ENCODE measurements around the gene PIK3C2A. TPM values are rescaled to one million over a fixed set of nuclear protein-coding genes. Genes with fewer than 3 reads are reported as not detected.

The PIK3C2A gene
- total RNA-seq, 2 donors from 2014 or later, result 108 to 109 TPM

DNA sequence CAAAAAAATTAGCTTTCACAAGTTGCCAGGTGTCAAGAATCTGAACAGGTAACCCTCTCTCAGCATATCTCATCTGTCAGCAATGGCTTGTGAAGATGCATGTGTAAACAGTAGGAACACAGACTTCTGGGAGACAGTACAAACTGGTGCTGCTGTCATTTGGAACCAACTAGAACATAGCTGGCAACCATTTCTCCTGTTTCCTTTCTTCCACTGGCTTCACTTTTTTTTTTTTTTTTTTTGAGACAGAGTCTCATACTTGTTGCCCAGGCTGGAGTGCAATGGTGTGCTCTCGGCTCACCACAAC, 2.1 kb upstream of the PIK3C2A start:
- Histone ChIP-seq H3K4me1 (ENCODE audit: control insufficient read depth, insufficient read depth, low read length) (peaks cover 6% of the 10 kb centered on the region), H3K4me3 (ENCODE audit: low read length) (peak overlapping the region; percentile 97), H3K27me3 (ENCODE audit: control insufficient read depth, insufficient read depth, low read length, poor library complexity, severe bottlenecking) (no peaks in the 10 kb centered on the region), H3K9me3 (ENCODE audit: control insufficient read depth, low read length) (peaks cover 12% of the 10 kb centered on the region), H3K9ac (ENCODE audit: extremely low read depth, low read length, poor library complexity, severe bottlenecking) (peak overlapping the region; percentile 21), H3K27ac (ENCODE audit: low read depth, low read length) (peak overlapping the region; percentile 96), H3K36me3 (ENCODE audit: control insufficient read depth, insufficient read depth, low read length) (peaks cover 17% of the 10 kb centered on the region)
- Mint-ChIP-seq H3K36me3 (ENCODE audit: low read depth) (peaks cover 26% of the 10 kb centered on the region), H3K4me3 (peak overlapping the region; percentile 90), H3K4me1 (peaks cover 22% of the 10 kb centered on the region), H3K27ac (no peak overlapping the region), H3K9me3 (peaks cover 9% of the 10 kb centered on the region), H3K27me3 (ENCODE audit: insufficient read depth) (no peaks in the 10 kb centered on the region)
- WGBS, 2 experiments (ENCODE audit: insufficient coverage in 1 of 2, insufficient read length in 1 of 2), result 95% methylated on average over 1 of the region's 1 CpG; no CpG with 5 or more reads in 1 of the 2 experiments
- no peak for TF ChIP-seq CTCF (conservative IDR thresholded peaks at IDR 0.05)
- DNase-seq, result no peak

- peak; percentile 94 for DNase-seq
- WGBS, 2 experiments (ENCODE audit: insufficient coverage in 1 of 2, insufficient read length in 1 of 2), result 0 to 2% methylated on average over 11 to 25 of the region's 26 CpGs
- Histone ChIP-seq H3K9me3 (ENCODE audit: control insufficient read depth, low read length) (no peaks in the 10 kb centered on the region), H3K36me3 (ENCODE audit: control insufficient read depth, insufficient read depth, low read length) (peaks cover 21% of the 10 kb centered on the region), H3K4me1 (ENCODE audit: control insufficient read depth, insufficient read depth, low read length) (peaks cover 6% of the 10 kb centered on the region), H3K27ac (ENCODE audit: low read depth, low read length) (peak overlapping the region; percentile 96), H3K9ac (ENCODE audit: extremely low read depth, low read length, poor library complexity, severe bottlenecking) (peak overlapping the region; percentile 96), H3K27me3 (ENCODE audit: control insufficient read depth, insufficient read depth, low read length, poor library complexity, severe bottlenecking) (no peaks in the 10 kb centered on the region), H3K4me3 (ENCODE audit: low read length) (peak overlapping the region; percentile 97)
- H3K36me3 Mint-ChIP-seq (ENCODE audit: low read depth), result peaks cover 24% of the 10 kb centered on the region
- H3K27me3 Mint-ChIP-seq (ENCODE audit: insufficient read depth), result no peaks in the 10 kb centered on the region
- no peak for TF ChIP-seq CTCF (conservative IDR thresholded peaks at IDR 0.05)
- H3K9me3 Mint-ChIP-seq, result no peaks in the 10 kb centered on the region
- H3K27ac Mint-ChIP-seq, result peak overlapping the region; percentile 98
- H3K4me1 Mint-ChIP-seq, result peaks cover 23% of the 10 kb centered on the region
- peak overlapping the region; percentile 90 for H3K4me3 Mint-ChIP-seq
Measured at GRCh38 chr11:17208257-17208999, 642 bp upstream of the PIK3C2A start.

GRCh38 chr11:17206463-17206862, 1.3 kb downstream of the PIK3C2A start:
- H3K4me1 Mint-ChIP-seq, result peaks cover 25% of the 10 kb centered on the region
- no peaks in the 10 kb centered on the region for H3K27me3 Mint-ChIP-seq (ENCODE audit: insufficient read depth)
- Histone ChIP-seq H3K9ac (ENCODE audit: extremely low read depth, low read length, poor library complexity, severe bottlenecking) (peak overlapping the region; percentile 96), H3K4me3 (ENCODE audit: low read length) (peak overlapping the region; percentile 97), H3K27ac (ENCODE audit: low read depth, low read length) (no peak overlapping the region), H3K4me1 (ENCODE audit: control insufficient read depth, insufficient read depth, low read length) (peaks cover 6% of the 10 kb centered on the region), H3K36me3 (ENCODE audit: control insufficient read depth, insufficient read depth, low read length) (peaks cover 34% of the 10 kb centered on the region), H3K9me3 (ENCODE audit: control insufficient read depth, low read length) (no peaks in the 10 kb centered on the region), H3K27me3 (ENCODE audit: control insufficient read depth, insufficient read depth, low read length, poor library complexity, severe bottlenecking) (no peaks in the 10 kb centered on the region)
- peaks cover 26% of the 10 kb centered on the region for H3K36me3 Mint-ChIP-seq (ENCODE audit: low read depth)
- no peak for TF ChIP-seq CTCF (conservative IDR thresholded peaks at IDR 0.05)
- DNase-seq, result no peak
- peak overlapping the region; percentile 90 for H3K4me3 Mint-ChIP-seq
- H3K27ac Mint-ChIP-seq, result peak overlapping the region; percentile 98
- H3K9me3 Mint-ChIP-seq, result no peaks in the 10 kb centered on the region
- WGBS, 2 experiments (ENCODE audit: insufficient coverage in 1 of 2, insufficient read length in 1 of 2), result 65 to 79% methylated on average over 2 of the region's 2 CpGs

Measured in endodermal cell (in vitro differentiated cells).